ENCODE data around the gene ARMH4. TPM values are rescaled to one million over a fixed set of nuclear protein-coding genes. Genes with fewer than 3 reads are reported as not detected.

Gene ARMH4
- total RNA-seq, 6 experiments from 2014 or later, result 2.6 to 6.5 (median 3.7) TPM

GRCh38 chr14:58068306-58068705 lies 83.7 kb downstream of the ARMH4 start:
- H3K9me3 Mint-ChIP-seq, result no peaks in the 10 kb centered on the region
- DNase-seq, result no peak
- peaks cover 6% of the 10 kb centered on the region for H3K27me3 Mint-ChIP-seq (ENCODE audit: insufficient read depth)
- H3K36me3 Mint-ChIP-seq (ENCODE audit: low read depth), result no peaks in the 10 kb centered on the region
- no peak overlapping the region for H3K4me3 Mint-ChIP-seq
- no peaks in the 10 kb centered on the region for H3K4me1 Mint-ChIP-seq (ENCODE audit: low read depth)
- TF ChIP-seq CTCF (IDR thresholded peaks at IDR 0.05), result no peak
- no peak overlapping the region for H3K27ac Mint-ChIP-seq

- H3K27ac Mint-ChIP-seq, result no peak overlapping the region
- H3K9me3 Mint-ChIP-seq, result no peaks in the 10 kb centered on the region
- H3K27me3 Mint-ChIP-seq (ENCODE audit: insufficient read depth), result peaks cover 10% of the 10 kb centered on the region
- H3K36me3 Mint-ChIP-seq (ENCODE audit: low read depth), result no peaks in the 10 kb centered on the region
- H3K4me3 Mint-ChIP-seq, result no peak overlapping the region
- DNase-seq, result no peak
- no peak for TF ChIP-seq CTCF (IDR thresholded peaks at IDR 0.05)
- no peaks in the 10 kb centered on the region for H3K4me1 Mint-ChIP-seq (ENCODE audit: low read depth)
These were observed 85.9 kb downstream of the ARMH4 start for GRCh38 chr14:58066115-58066514.

- H3K27me3 Mint-ChIP-seq (ENCODE audit: insufficient read depth), result peaks cover 5% of the 10 kb centered on the region
These were observed 90.4 kb downstream of the ARMH4 start for GRCh38 chr14:58061581-58061980.

GRCh38 chr14:58060898-58061297 lies 91.1 kb downstream of the ARMH4 start:
- Mint-ChIP-seq H3K4me3 (no peak overlapping the region), H3K9me3 (no peaks in the 10 kb centered on the region), H3K36me3 (ENCODE audit: low read depth) (no peaks in the 10 kb centered on the region), H3K27ac (no peak overlapping the region), H3K27me3 (ENCODE audit: insufficient read depth) (peaks cover 5% of the 10 kb centered on the region), H3K4me1 (ENCODE audit: low read depth) (peaks cover 8% of the 10 kb centered on the region; the same call in 1 of the 2 replicates)
- no peak for DNase-seq
- TF ChIP-seq CTCF (IDR thresholded peaks at IDR 0.05), result no peak

More at GRCh38 chr14:58061581-58061980, 90.4 kb downstream of the ARMH4 start:
- Mint-ChIP-seq H3K4me1 (ENCODE audit: low read depth) (peaks cover 8% of the 10 kb centered on the region; the same call in 1 of the 2 replicates), H3K36me3 (ENCODE audit: low read depth) (no peaks in the 10 kb centered on the region), H3K27ac (no peak overlapping the region), H3K9me3 (no peaks in the 10 kb centered on the region), H3K4me3 (no peak overlapping the region)
- no peak for TF ChIP-seq CTCF (IDR thresholded peaks at IDR 0.05)
- DNase-seq, result no peak

GRCh38 chr14:58060077-58060476 lies 91.9 kb downstream of the ARMH4 start:
- no peaks in the 10 kb centered on the region for H3K9me3 Mint-ChIP-seq
- peaks cover 8% of the 10 kb centered on the region; the same call in 1 of the 2 replicates for H3K4me1 Mint-ChIP-seq (ENCODE audit: low read depth)
- peaks cover 5% of the 10 kb centered on the region for H3K27me3 Mint-ChIP-seq (ENCODE audit: insufficient read depth)
- H3K4me3 Mint-ChIP-seq, result no peak overlapping the region
- no peak for DNase-seq
- no peaks in the 10 kb centered on the region for H3K36me3 Mint-ChIP-seq (ENCODE audit: low read depth)
- no peak overlapping the region for H3K27ac Mint-ChIP-seq
- TF ChIP-seq CTCF (IDR thresholded peaks at IDR 0.05), result no peak

GRCh38 chr14:58059126-58059525 lies 92.9 kb downstream of the ARMH4 start:
- Mint-ChIP-seq H3K27me3 (ENCODE audit: insufficient read depth) (peaks cover 5% of the 10 kb centered on the region), H3K4me1 (ENCODE audit: low read depth) (peaks cover 8% of the 10 kb centered on the region; the same call in 1 of the 2 replicates)

More at GRCh38 chr14:58059126-58059525, 92.9 kb downstream of the ARMH4 start:
- Mint-ChIP-seq H3K9me3 (no peaks in the 10 kb centered on the region), H3K4me3 (no peak overlapping the region), H3K36me3 (ENCODE audit: low read depth) (no peaks in the 10 kb centered on the region), H3K27ac (no peak overlapping the region)
- TF ChIP-seq CTCF (IDR thresholded peaks at IDR 0.05), result no peak
- DNase-seq, result no peak

Data from HFFc6 (cell line).